K562 (cell line): ENCODE results near the gene TSTD1. TPM values are rescaled to one million over a fixed set of nuclear protein-coding genes. Genes with fewer than 3 reads are reported as not detected.

ENCODE experiments used
- ATAC-seq: fragments of 200-7000 bp; cut with Tn5 transposase; 3 replicates; pipeline ENCODE4 v1.9.1; 2020; ENCODE audit warnings: moderate library complexity
- BruUV-seq: library from RNA; stranded (reverse); fragments of 400-500 nt; replicated peaks from 2 replicates; lab custom pipeline; 2021; lab: Mats Ljungman, UMichigan
- CTCF ChIA-PET: fragments of 300-600 bp; formaldehyde crosslinking; extraction: SDS; loops from one replicate; lab custom pipeline; 2021; ENCODE audit warnings: low intra/inter-chr PET ratio; lab: Yijun Ruan, JAX
- POLR2A ChIA-PET: fragments of 300-600, 350-650 bp; sonication (Branson Sonifier 250); formaldehyde crosslinking; extraction: SDS; loops from one replicate; lab custom pipeline; 2021; ENCODE audit warnings: antibody characterized with exemption, inconsistent platforms; lab: Yijun Ruan, JAX
- DNase-seq, 4 experiments: peaks; one replicate each; pipeline versions ENCODE4 v3.0.0 to v3.0.0-alpha.2; 2011 to 2018; ENCODE audit warnings: low spot score in 3 of 4, mixed read lengths in 3 of 4; ENCODE audit errors: extremely low read depth in 1 of 4
- FAIRE-seq: peaks from 2 replicates; lab custom pipeline; 2011; peaks lifted over from hg19 to GRCh38; lab: Jason Lieb, UNC
- H2AFZ ChIP-seq: 2 replicates; pipeline ENCODE4 v1.6.0; 2011; ENCODE audit warnings: low read depth, low read length, control low read depth, inconsistent platforms
- H3K27ac ChIP-seq: fragments of 200-600 bp; 3 replicates; pipeline ENCODE4 v1.8.0; 2011; ENCODE audit warnings: low read depth, mild to moderate bottlenecking, control low read depth, inconsistent platforms, low read length, moderate library complexity, mixed read lengths; ENCODE audit errors: extremely low read depth
- H3K27me3 ChIP-seq, 2 experiments: fragments of 300-600 bp in 1 of 2; 2 replicates in 1 of 2; 3 replicates in 1 of 2; pipeline versions ENCODE4 v1.6.0 to v1.8.0; 2011; ENCODE audit warnings: inconsistent platforms in 2 of 2, low read length in 2 of 2, mild to moderate bottlenecking in 1 of 2, mixed read lengths in 1 of 2, moderate library complexity in 1 of 2; ENCODE audit not compliant: control insufficient read depth in 2 of 2, insufficient read depth in 2 of 2
- H3K36me3 ChIP-seq: fragments of 300-600 bp; 3 replicates; pipeline ENCODE4 v1.8.0; 2011; ENCODE audit warnings: mild to moderate bottlenecking, low read length, inconsistent platforms; ENCODE audit not compliant: control insufficient read depth, insufficient read depth
- H3K4me1 ChIP-seq, 2 experiments: fragments of 200-600 bp in 1 of 2; replicated peaks in 1 of 2; 2 replicates in 1 of 2; 3 replicates in 1 of 2; pipeline versions ENCODE4 v1.5.1 to v1.8.0; 2011; ENCODE audit warnings: inconsistent platforms in 2 of 2, low read length in 2 of 2, mild to moderate bottlenecking in 1 of 2, mixed read lengths in 1 of 2, moderate library complexity in 1 of 2; ENCODE audit not compliant: control insufficient read depth in 2 of 2, insufficient read depth in 2 of 2
- H3K4me2 ChIP-seq: 2 replicates; pipeline ENCODE4 v1.6.1; 2011; ENCODE audit warnings: low read length, control low read depth, inconsistent platforms, mixed read lengths; ENCODE audit not compliant: insufficient read depth
- H3K4me3 ChIP-seq: fragments of 200-600 bp; sonication (generic), shearing (Covaris generic); 2 replicates; pipeline ENCODE4 v1.5.1; 2016; ENCODE audit warnings: control low read depth, inconsistent platforms
- H3K79me2 ChIP-seq: fragments of 200-600 bp; 3 replicates; pipeline ENCODE4 v1.8.0; 2011; ENCODE audit warnings: low read length, inconsistent platforms; ENCODE audit not compliant: control insufficient read depth, insufficient read depth
- H3K9ac ChIP-seq, 2 experiments: 2 replicates each; pipeline versions ENCODE4 v1.6.0 to v1.6.1; 2011; ENCODE audit warnings: low read depth in 2 of 2, low read length in 2 of 2, control low read depth in 1 of 2, inconsistent platforms in 1 of 2, mild to moderate bottlenecking in 1 of 2, mixed read lengths in 1 of 2; ENCODE audit not compliant: insufficient read depth in 1 of 2
- H3K9me1 ChIP-seq: one replicate; pipeline ENCODE4 v1.6.0; 2011; ENCODE audit warnings: inconsistent platforms, mild to moderate bottlenecking, low read length, moderate library complexity; ENCODE audit not compliant: control insufficient read depth, insufficient read depth
- H3K9me3 ChIP-seq: replicated peaks from 2 replicates; pipeline ENCODE4 v1.5.1; 2011; ENCODE audit warnings: low read depth, low read length, inconsistent platforms; ENCODE audit not compliant: control insufficient read depth, insufficient read depth
- H4K20me1 ChIP-seq: replicated peaks from 2 replicates; pipeline ENCODE4 v1.6.1; 2011; ENCODE audit warnings: low read length, inconsistent platforms, mixed read lengths; ENCODE audit not compliant: control insufficient read depth, insufficient read depth
- CXXC5 ChIP-seq: fragments of 250-450 bp; sonication (Bioruptor Pico); IDR thresholded peaks from 2 replicates; pipeline ENCODE4 v1.8.0; 2022; ENCODE audit warnings: inconsistent platforms, mild to moderate bottlenecking, moderate library complexity
- KAT2B ChIP-seq: IDR thresholded peaks from one replicate; pipeline ENCODE4 v1.6.1; 2012; ENCODE audit warnings: low read depth, mild to moderate bottlenecking, control low read depth, inconsistent platforms, low read length, moderate library complexity
- PRPF4 ChIP-seq: fragments of 200-400 bp; formaldehyde crosslinking; IDR thresholded peaks from one replicate; pipeline ENCODE4 v1.6.1; 2017; ENCODE audit warnings: low read length, low read depth, mild to moderate bottlenecking; ENCODE audit not compliant: insufficient read depth, poor library complexity, severe bottlenecking
- RBM22 ChIP-seq: fragments of 200-400 bp; formaldehyde crosslinking; IDR thresholded peaks from 2 replicates; pipeline ENCODE4 v1.6.1; 2018; ENCODE audit warnings: low read length, low read depth; ENCODE audit not compliant: poor library complexity, severe bottlenecking
- TCF7 ChIP-seq: sonication (generic); IDR thresholded peaks from 2 replicates; pipeline ENCODE4 v1.6.1; 2016; ENCODE audit warnings: antibody characterized with exemption, borderline replicate concordance
- ZBTB1 ChIP-seq: sonication (generic); formaldehyde crosslinking; IDR thresholded peaks from 2 replicates; pipeline ENCODE4 v1.8.1; 2023; ENCODE audit warnings: missing genetic modification reagents, low read depth, mild to moderate bottlenecking, borderline replicate concordance
- ZNF274 ChIP-seq: IDR thresholded peaks from 2 replicates; pipeline ENCODE4 v1.6.1; 2011; ENCODE audit warnings: low read depth, mild to moderate bottlenecking, low read length, moderate library complexity, borderline replicate concordance
- ZNF699 ChIP-seq: fragments of 250-450 bp; sonication (Bioruptor Pico); IDR thresholded peaks from 2 replicates; pipeline ENCODE4 v1.8.0; 2021; ENCODE audit warnings: mild to moderate bottlenecking, moderate library complexity; ENCODE audit not compliant: insufficient replicate concordance
- ZNF79 ChIP-seq: fragments of 250-450 bp; sonication (Bioruptor Pico); IDR thresholded peaks from 2 replicates; pipeline ENCODE4 v1.4.0; 2020; ENCODE audit warnings: low read depth, mild to moderate bottlenecking, moderate library complexity
- WGBS: fragments of 100-300 bp; shearing (Covaris generic); methylation state at CpG from one replicate; pipeline ENCODE4 v1.1.6; 2016; ENCODE audit warnings: low coverage, mixed read lengths; ENCODE audit not compliant: insufficient coverage; ENCODE audit errors: missing lambda C conversion rate; 5-methylcytosine and 5-hydroxymethylcytosine counted together
- in situ Hi-C: fragments of 300-500 bp; cut with MboI; formaldehyde crosslinking; loops from 4 replicates; pipeline ENCODE4 v1.15.0; 2018; ENCODE audit warnings: inconsistent platforms, mixed read lengths
- intact Hi-C: fragments of 100-400 bp; cut with micrococcal nuclease; formaldehyde crosslinking; loops from 2 replicates; pipeline ENCODE4 v1.14.2; 2022
- polyA plus RNA-seq, 8 experiments: library from polyadenylated mRNA; depleted of rRNA in 4 of 8; stranded (reverse) in 5 of 8; unstranded in 3 of 8; fragments of >200 nt; fragmentation: Nextera tagmentation in 2 of 8; fragmentation: Illumina TruSeq in 1 of 8; extraction: Ambion mirVana in 2 of 8; extraction: Trizol in 1 of 8; gene quantifications; 2 replicates each; pipeline versions ENCODE4 v1.2.1 to v1.2.3, GENCODE V29; 2011 to 2014; ENCODE audit warnings: inconsistent platforms in 1 of 8, missing spikeins in 1 of 8
- total RNA-seq, 7 experiments: library from RNA; depleted of rRNA in 6 of 7; stranded (reverse); fragments of >200 nt in 6 of 7; fragmentation: Illumina TruSeq in 2 of 7; extraction: Trizol in 2 of 7; gene quantifications; 2 replicates each; pipeline versions ENCODE4 v1.2.1 to v1.2.3, GENCODE V29; 2011 to 2021; ENCODE audit warnings: low replicate concordance in 1 of 7
- TF ChIP-seq, protein P1 (sequence below): fragments of 250-450 bp; sonication (Bioruptor Pico); IDR thresholded peaks from 2 replicates; pipeline ENCODE4 v1.5.1; 2021; ENCODE audit warnings: mild to moderate bottlenecking
- TF ChIP-seq, protein P2 (sequence below): fragments of 450-650 bp; IDR thresholded peaks from 2 replicates; pipeline ENCODE4 v1.6.1; 2017; ENCODE audit warnings: antibody characterized with exemption, mild to moderate bottlenecking

The TSTD1 gene
- total and polyA plus RNA-seq, 9 of the 15 experiments (the other 6 are each of a cell fraction or from before 2014, with no cell fraction given) = 0.23 to 0.53 TPM; not detected in 7

DNA sequence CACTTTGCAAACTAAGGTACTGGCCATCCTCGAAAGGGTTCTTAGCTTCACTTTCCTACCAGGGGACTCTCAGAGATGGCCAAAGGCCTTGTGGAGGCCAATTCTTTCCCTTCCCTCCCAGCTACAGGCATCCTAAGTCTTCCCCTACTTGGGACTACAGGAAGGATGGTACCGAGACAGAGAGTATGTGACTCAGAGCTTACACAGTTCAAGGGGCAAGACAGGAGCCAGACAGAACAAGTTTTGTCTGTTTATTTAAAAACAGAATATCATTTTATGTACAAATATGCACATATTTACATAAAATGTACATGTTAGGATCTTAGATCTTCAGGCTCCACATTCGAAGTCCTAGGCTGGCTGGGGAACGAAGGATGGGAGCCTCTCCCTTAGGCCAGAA lies 32.0 kb upstream of the TSTD1 start:
- Histone ChIP-seq H3K36me3 (no peaks in the 10 kb centered on the region), H3K4me1 (peaks cover 22 to 26% of the 10 kb centered on the region in 2 experiments), H3K4me3 (no peak overlapping the region), H3K27me3 (no peaks in the 10 kb centered on the region), H3K27ac (no peak overlapping the region), H2AFZ (no peak overlapping the region), H3K9me3 (no peaks in the 10 kb centered on the region), H3K9ac (no peak overlapping the region), H3K79me2 (no peaks in the 10 kb centered on the region), H3K9me1 (no peaks in the 10 kb centered on the region), H3K4me2 (no peak overlapping the region), H4K20me1 (no peaks in the 10 kb centered on the region)
- ATAC-seq = no peak
- no TSS peak for BruUV-seq
- intact Hi-C loops (loop anchor here (1.0 to 10.0 kb wide), 2 partner anchors 64 to 107 kb away; partner anchors contain the start of genes B4GALT3 and DEDD), in situ Hi-C loops (no loop called here)
- DNase-seq = no peak
- POLR2A ChIA-PET = interaction anchor here (1.0 to 1.1 kb wide), 3 partner anchors 8 to 24 kb away, joined by 3 to 4 read pairs (median 3); no protein-coding TSS in a partner anchor
- CTCF ChIA-PET = interaction anchor here (0.7 to 0.9 kb wide), 2 partner anchors 107 to 195 kb away, joined by 3 to 6 read pairs; no protein-coding TSS in a partner anchor
- no peak for FAIRE-seq
- TF ChIP-seq TCF7 (no peak), PRPF4 (no peak), RBM22 (no peak), ZNF79 (CRISPR knock-in tag) (no peak), KAT2B (no peak), ZNF699 (no peak), ZNF274 (no peak), CXXC5 (CRISPR knock-in tag) (no peak), ZBTB1 (CRISPR knock-in tag) (no peak)
- TF ChIP-seq, protein P1, sequence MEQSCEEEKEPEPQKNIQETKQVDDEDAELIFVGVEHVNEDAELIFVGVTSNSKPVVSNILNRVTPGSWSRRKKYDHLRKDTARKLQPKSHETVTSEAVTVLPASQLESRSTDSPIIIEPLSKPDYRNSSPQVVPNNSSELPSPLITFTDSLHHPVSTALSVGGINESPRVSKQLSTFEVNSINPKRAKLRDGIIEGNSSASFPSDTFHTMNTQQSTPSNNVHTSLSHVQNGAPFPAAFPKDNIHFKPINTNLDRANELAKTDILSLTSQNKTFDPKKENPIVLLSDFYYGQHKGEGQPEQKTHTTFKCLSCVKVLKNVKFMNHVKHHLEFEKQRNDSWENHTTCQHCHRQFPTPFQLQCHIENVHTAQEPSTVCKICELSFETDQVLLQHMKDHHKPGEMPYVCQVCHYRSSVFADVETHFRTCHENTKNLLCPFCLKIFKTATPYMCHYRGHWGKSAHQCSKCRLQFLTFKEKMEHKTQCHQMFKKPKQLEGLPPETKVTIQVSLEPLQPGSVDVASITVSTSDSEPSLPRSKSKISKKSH (CRISPR knock-in tag) = no peak
- TF ChIP-seq, protein P2, sequence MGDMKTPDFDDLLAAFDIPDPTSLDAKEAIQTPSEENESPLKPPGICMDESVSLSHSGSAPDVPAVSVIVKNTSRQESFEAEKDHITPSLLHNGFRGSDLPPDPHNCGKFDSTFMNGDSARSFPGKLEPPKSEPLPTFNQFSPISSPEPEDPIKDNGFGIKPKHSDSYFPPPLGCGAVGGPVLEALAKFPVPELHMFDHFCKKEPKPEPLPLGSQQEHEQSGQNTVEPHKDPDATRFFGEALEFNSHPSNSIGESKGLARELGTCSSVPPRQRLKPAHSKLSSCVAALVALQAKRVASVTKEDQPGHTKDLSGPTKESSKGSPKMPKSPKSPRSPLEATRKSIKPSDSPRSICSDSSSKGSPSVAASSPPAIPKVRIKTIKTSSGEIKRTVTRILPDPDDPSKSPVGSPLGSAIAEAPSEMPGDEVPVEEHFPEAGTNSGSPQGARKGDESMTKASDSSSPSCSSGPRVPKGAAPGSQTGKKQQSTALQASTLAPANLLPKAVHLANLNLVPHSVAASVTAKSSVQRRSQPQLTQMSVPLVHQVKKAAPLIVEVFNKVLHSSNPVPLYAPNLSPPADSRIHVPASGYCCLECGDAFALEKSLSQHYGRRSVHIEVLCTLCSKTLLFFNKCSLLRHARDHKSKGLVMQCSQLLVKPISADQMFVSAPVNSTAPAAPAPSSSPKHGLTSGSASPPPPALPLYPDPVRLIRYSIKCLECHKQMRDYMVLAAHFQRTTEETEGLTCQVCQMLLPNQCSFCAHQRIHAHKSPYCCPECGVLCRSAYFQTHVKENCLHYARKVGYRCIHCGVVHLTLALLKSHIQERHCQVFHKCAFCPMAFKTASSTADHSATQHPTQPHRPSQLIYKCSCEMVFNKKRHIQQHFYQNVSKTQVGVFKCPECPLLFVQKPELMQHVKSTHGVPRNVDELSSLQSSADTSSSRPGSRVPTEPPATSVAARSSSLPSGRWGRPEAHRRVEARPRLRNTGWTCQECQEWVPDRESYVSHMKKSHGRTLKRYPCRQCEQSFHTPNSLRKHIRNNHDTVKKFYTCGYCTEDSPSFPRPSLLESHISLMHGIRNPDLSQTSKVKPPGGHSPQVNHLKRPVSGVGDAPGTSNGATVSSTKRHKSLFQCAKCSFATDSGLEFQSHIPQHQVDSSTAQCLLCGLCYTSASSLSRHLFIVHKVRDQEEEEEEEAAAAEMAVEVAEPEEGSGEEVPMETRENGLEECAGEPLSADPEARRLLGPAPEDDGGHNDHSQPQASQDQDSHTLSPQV = no peak
- WGBS = 41% methylated on average over 4 of the region's 4 CpGs
